GM18868 (cell line): ENCODE data around the gene ARHGEF7.
A peak's percentile ranks its signal among the peaks of the same experiment; 100 is the strongest.
"Not testable (repeated sequence)": the region's sequence is repeated elsewhere in the genome, so short reads cannot be mapped to it uniquely, and the experiment has no call there.

Source experiments
- ATAC-seq: cut with Tn5 transposase; IDR thresholded peaks from one replicate; pipeline ENCODE4 v1.9.1; 2021; ENCODE audit warnings: mild to moderate bottlenecking, moderate library complexity; ENCODE audit not compliant: unreplicated experiment

The ARHGEF7 gene

GRCh38 chr13:111115061-111115964 is at the start of gene ARHGEF7:
TSS of gene ARHGEF7 (plus strand) at chr13:111115310. CDS start at chr13:111115527, 217 bp downstream.
- peak; percentile 47 for ATAC-seq

- ATAC-seq, result no peak
Measured at GRCh38 chr13:111065698-111066097, 49.4 kb upstream of the ARHGEF7 start.

GRCh38 chr13:111066544-111066943 is 48.6 kb upstream of the ARHGEF7 start:
- ATAC-seq, result no peak

GRCh38 chr13:111068009-111068350 is 47.1 kb upstream of the ARHGEF7 start:
- no peak for ATAC-seq

GRCh38 chr13:111071120-111071519 is 44.0 kb upstream of the ARHGEF7 start:
- not testable (repeated sequence) for ATAC-seq

GRCh38 chr13:111071526-111071925 is 43.6 kb upstream of the ARHGEF7 start:
- not testable (repeated sequence) for ATAC-seq

- ATAC-seq, result no peak
Measured at GRCh38 chr13:111074826-111075225, 40.3 kb upstream of the ARHGEF7 start.

GRCh38 chr13:111076155-111077013 is 38.7 kb upstream of the ARHGEF7 start:
- no peak for ATAC-seq

GRCh38 chr13:111079375-111079774 is 35.7 kb upstream of the ARHGEF7 start:
- ATAC-seq, result no peak

GRCh38 chr13:111080642-111081041 is 34.5 kb upstream of the ARHGEF7 start:
- ATAC-seq, result no peak

GRCh38 chr13:111082240-111082639 is 32.9 kb upstream of the ARHGEF7 start:
- no peak for ATAC-seq

GRCh38 chr13:111082769-111083168 is 32.3 kb upstream of the ARHGEF7 start:
- ATAC-seq, result not testable (repeated sequence)

GRCh38 chr13:111083693-111084092 is 31.4 kb upstream of the ARHGEF7 start:
- ATAC-seq, result not testable (repeated sequence)

GRCh38 chr13:111090169-111090568 is 24.9 kb upstream of the ARHGEF7 start:
- ATAC-seq, result no peak

- ATAC-seq, result no peak
Measured at GRCh38 chr13:111092685-111093084, 22.4 kb upstream of the ARHGEF7 start.

- ATAC-seq, result no peak
Measured at GRCh38 chr13:111093136-111093535, 22.0 kb upstream of the ARHGEF7 start.

- no peak for ATAC-seq
Measured at GRCh38 chr13:111093634-111094033, 21.5 kb upstream of the ARHGEF7 start.

GRCh38 chr13:111095031-111095840 is 19.9 kb upstream of the ARHGEF7 start:
- no peak for ATAC-seq

GRCh38 chr13:111095911-111096501 is 19.1 kb upstream of the ARHGEF7 start:
- ATAC-seq, result no peak

GRCh38 chr13:111099290-111099689 is 15.8 kb upstream of the ARHGEF7 start:
- no peak for ATAC-seq
